IPS-NIHi7 (cell line): Measurements from ENCODE around the gene PARVG.
A peak's percentile ranks its signal among the peaks of the same experiment; 100 is the strongest.

Experiments
- DNase-seq: peaks from one replicate; pipeline ENCODE4 v3.0.0; 2012; ENCODE audit warnings: mixed read lengths; ENCODE audit errors: extremely low spot score

The PARVG gene

GRCh38 chr22:44154436-44154942 is 26.2 kb upstream of the PARVG start:
- no peak for DNase-seq

- DNase-seq = no peak
These were observed 25.6 kb upstream of the PARVG start for GRCh38 chr22:44155115-44155514.

GRCh38 chr22:44157916-44158618 is 22.7 kb upstream of the PARVG start:
- DNase-seq = no peak

GRCh38 chr22:44158816-44159215 is 21.9 kb upstream of the PARVG start:
- DNase-seq = no peak

- no peak for DNase-seq
These were observed 21.5 kb upstream of the PARVG start for GRCh38 chr22:44159221-44159620.

- DNase-seq = no peak
These were observed 20.9 kb upstream of the PARVG start for GRCh38 chr22:44159811-44160210.

GRCh38 chr22:44160421-44160820 is 20.3 kb upstream of the PARVG start:
- DNase-seq = no peak

- no peak for DNase-seq
These were observed 19.1 kb upstream of the PARVG start for GRCh38 chr22:44161673-44162072.

GRCh38 chr22:44162960-44163359 is 17.8 kb upstream of the PARVG start:
- DNase-seq = no peak

- DNase-seq = no peak
These were observed 17.2 kb upstream of the PARVG start for GRCh38 chr22:44163536-44163935.

- no peak for DNase-seq
These were observed 16.7 kb upstream of the PARVG start for GRCh38 chr22:44164031-44164430.

GRCh38 chr22:44165286-44165874 is 15.3 kb upstream of the PARVG start:
- no peak for DNase-seq

- no peak for DNase-seq
These were observed 14.0 kb upstream of the PARVG start for GRCh38 chr22:44166498-44167276.

GRCh38 chr22:44167501-44167900 is 13.2 kb upstream of the PARVG start:
- DNase-seq = no peak

- no peak for DNase-seq
These were observed 12.5 kb upstream of the PARVG start for GRCh38 chr22:44168206-44168605.

- DNase-seq = no peak
These were observed 10.3 kb upstream of the PARVG start for GRCh38 chr22:44170470-44170869.

- no peak for DNase-seq
These were observed 9.2 kb upstream of the PARVG start for GRCh38 chr22:44171561-44171960.

GRCh38 chr22:44172370-44173108 is 8.2 kb upstream of the PARVG start:
- peak; percentile 53 for DNase-seq

- DNase-seq = no peak
These were observed 7.6 kb upstream of the PARVG start for GRCh38 chr22:44173154-44173553.

GRCh38 chr22:44175676-44176075 is 5.0 kb upstream of the PARVG start:
- DNase-seq = no peak

- DNase-seq = no peak
These were observed 1.3 kb upstream of the PARVG start for GRCh38 chr22:44179196-44179988.
